ENCODE measurements around the gene PRDM16. TPM values are rescaled to one million over a fixed set of nuclear protein-coding genes. Genes with fewer than 3 reads are reported as not detected.
A peak's percentile ranks its signal among the peaks of the same experiment; 100 is the strongest.

PRDM16 gene
- total and polyA plus RNA-seq, 2 of the 8 experiments (the other 6 are each of a cell fraction or from before 2014, with no cell fraction given): 0.39 to 0.43 TPM

- TF ChIP-seq NANOG (IDR thresholded peaks at IDR 0.05; ENCODE audit: insufficient read depth, low read depth, low read length, poor library complexity, severe bottlenecking) (no peak), CBX5 (IDR thresholded peaks at IDR 0.05; ENCODE audit: low read depth, low read length) (no peak), SP2 (IDR thresholded peaks at IDR 0.05; ENCODE audit: low read length) (no peak), RNF2 (IDR thresholded peaks at IDR 0.05; ENCODE audit: borderline replicate concordance, low read depth, low read length, missing control alignments, poor library complexity, severe bottlenecking) (peak; percentile 58), ASH2L (IDR thresholded peaks at IDR 0.05; ENCODE audit: low read length) (peak; percentile 35), CHD2 (IDR thresholded peaks at IDR 0.05; ENCODE audit: low read length) (no peak), SIX5 (IDR thresholded peaks at IDR 0.05; ENCODE audit: low read depth, low read length) (no peak), JUN (IDR thresholded peaks at IDR 0.05; ENCODE audit: low read depth, low read length) (no peak), TAF1 (IDR thresholded peaks at IDR 0.05; ENCODE audit: low read depth, low read length) (0 out of 2 replicates have a peak, but pooled peaks have one; percentile 22), SP1 (IDR thresholded peaks at IDR 0.05; ENCODE audit: low read depth, low read length) (no peak), KDM4A (IDR thresholded peaks at IDR 0.05; ENCODE audit: low read depth, low read length, severe bottlenecking) (peak; percentile 48), BACH1 (IDR thresholded peaks at IDR 0.05; ENCODE audit: low read length) (no peak), HDAC6 (IDR thresholded peaks at IDR 0.05; ENCODE audit: low read depth, low read length) (no peak), POU5F1 (IDR thresholded peaks at IDR 0.05; ENCODE audit: low read depth, low read length) (no peak)
These were observed 324.3 kb downstream of the PRDM16 start (continued) for GRCh38 chr1:3393024-3393986.

Data from H1 (cell line).